Smooth muscle cell (in vitro differentiated cells): Measurements from ENCODE around the gene VEZT. TPM values are rescaled to one million over a fixed set of nuclear protein-coding genes. Genes with fewer than 3 reads are reported as not detected.

Source experiments
- DNase-seq: peaks from one replicate; lab custom pipeline; 2025; ENCODE audit not compliant: unreplicated experiment; lab: John Stamatoyannopoulos, UW
- H2AFZ ChIP-seq: fragments of 200-600 bp; sonication (generic); 2 replicates; pipeline ENCODE4 v1.6.0; 2016; ENCODE audit warnings: antibody characterized with exemption, low read depth, mild to moderate bottlenecking
- H3F3A ChIP-seq: fragments of 200-600 bp; sonication (generic); 2 replicates; pipeline ENCODE4 v1.6.0; 2017; ENCODE audit warnings: antibody characterized with exemption, low read depth
- H3K27ac ChIP-seq: fragments of 200-600 bp; sonication (generic); 2 replicates; pipeline ENCODE4 v1.5.1; 2016; ENCODE audit warnings: low read depth, mild to moderate bottlenecking
- H3K27me3 ChIP-seq: fragments of 200-600 bp; sonication (generic); 2 replicates; pipeline ENCODE4 v1.6.1; 2016; ENCODE audit warnings: low read depth, mild to moderate bottlenecking
- H3K36me3 ChIP-seq: fragments of 200-600 bp; sonication (generic); 2 replicates; pipeline ENCODE4 v1.5.1; 2016; ENCODE audit warnings: low read depth
- H3K4me1 ChIP-seq: fragments of 200-600 bp; sonication (generic); 2 replicates; pipeline ENCODE4 v1.5.1; 2016; ENCODE audit warnings: low read depth
- H3K4me2 ChIP-seq: fragments of 200-600 bp; sonication (generic); 2 replicates; pipeline ENCODE4 v1.6.0; 2016; ENCODE audit warnings: mild to moderate bottlenecking
- H3K4me3 ChIP-seq: fragments of 200-600 bp; sonication (generic); 2 replicates; pipeline ENCODE4 v1.5.1; 2016; ENCODE audit warnings: mild to moderate bottlenecking
- H3K79me2 ChIP-seq: fragments of 200-600 bp; sonication (generic); 2 replicates; pipeline ENCODE4 v1.6.0; 2016; ENCODE audit warnings: low read depth, mild to moderate bottlenecking
- H3K9ac ChIP-seq: fragments of 200-600 bp; sonication (generic); 2 replicates; pipeline ENCODE4 v1.6.0; 2016; ENCODE audit warnings: low read depth
- H3K9me3 ChIP-seq: fragments of 200-600 bp; sonication (generic); replicated peaks from 2 replicates; pipeline ENCODE4 v1.5.1; 2016; ENCODE audit warnings: low read depth
- H4K20me1 ChIP-seq: fragments of 200-600 bp; sonication (generic); 2 replicates; pipeline ENCODE4 v1.6.0; 2016; ENCODE audit warnings: low read depth
- WGBS: methylation state at CpG from one replicate; pipeline ENCODE4 v1.1.7; 2016; ENCODE audit warnings: low lambda C conversion rate; 5-methylcytosine and 5-hydroxymethylcytosine counted together
- polyA plus RNA-seq: library from polyadenylated mRNA; unstranded; fragments of >200 nt; fragmentation: Nextera tagmentation; extraction: Ambion mirVana; gene quantifications from 2 replicates; pipeline ENCODE4 v1.2.1, GENCODE V29; 2016
- total RNA-seq: library from RNA; depleted of rRNA; stranded (reverse); fragments of >200 nt; gene quantifications from 2 replicates; pipeline ENCODE4 v1.2.3, GENCODE V29; 2014
- TF ChIP-seq, protein P1 (sequence below): fragments of 200-600 bp; sonication (generic); IDR thresholded peaks from 2 replicates; pipeline ENCODE4 v1.5.1; 2017; ENCODE audit warnings: borderline replicate concordance, mild to moderate bottlenecking, antibody characterized with exemption; ENCODE audit not compliant: insufficient read depth, poor library complexity, severe bottlenecking

The VEZT gene
- total and polyA plus RNA-seq, 2 experiments from 2014 or later = 21.2 to 65.2 TPM

DNA sequence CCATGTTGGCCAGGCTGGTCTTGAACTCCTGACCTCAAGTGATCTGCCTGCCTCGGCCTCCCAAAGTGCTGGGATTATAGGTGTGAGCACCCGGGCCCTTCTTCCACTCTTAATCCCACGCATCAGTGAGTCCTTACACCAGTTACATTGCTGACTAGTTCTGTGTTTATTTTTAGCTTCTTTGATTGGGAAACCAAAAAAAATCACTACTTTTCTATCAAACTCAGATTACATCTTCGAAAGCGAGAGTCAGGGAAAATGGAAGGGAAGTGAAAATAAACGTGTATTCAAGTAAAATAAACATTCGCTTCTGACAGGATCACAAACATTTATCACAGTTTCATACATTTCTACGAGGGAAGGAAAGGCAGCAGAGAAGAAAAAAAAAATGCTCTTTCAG is 32.5 kb upstream of the VEZT start:
- H3F3A ChIP-seq = peaks cover 6% of the 10 kb centered on the region
- H3K36me3 ChIP-seq = no peaks in the 10 kb centered on the region
- H3K4me1 ChIP-seq = peaks cover 6% of the 10 kb centered on the region
- H3K79me2 ChIP-seq = peaks cover 5% of the 10 kb centered on the region
- WGBS = 76% methylated on average over 8 of the region's 8 CpGs
- no peak overlapping the region for H2AFZ ChIP-seq
- TF ChIP-seq, protein P1, sequence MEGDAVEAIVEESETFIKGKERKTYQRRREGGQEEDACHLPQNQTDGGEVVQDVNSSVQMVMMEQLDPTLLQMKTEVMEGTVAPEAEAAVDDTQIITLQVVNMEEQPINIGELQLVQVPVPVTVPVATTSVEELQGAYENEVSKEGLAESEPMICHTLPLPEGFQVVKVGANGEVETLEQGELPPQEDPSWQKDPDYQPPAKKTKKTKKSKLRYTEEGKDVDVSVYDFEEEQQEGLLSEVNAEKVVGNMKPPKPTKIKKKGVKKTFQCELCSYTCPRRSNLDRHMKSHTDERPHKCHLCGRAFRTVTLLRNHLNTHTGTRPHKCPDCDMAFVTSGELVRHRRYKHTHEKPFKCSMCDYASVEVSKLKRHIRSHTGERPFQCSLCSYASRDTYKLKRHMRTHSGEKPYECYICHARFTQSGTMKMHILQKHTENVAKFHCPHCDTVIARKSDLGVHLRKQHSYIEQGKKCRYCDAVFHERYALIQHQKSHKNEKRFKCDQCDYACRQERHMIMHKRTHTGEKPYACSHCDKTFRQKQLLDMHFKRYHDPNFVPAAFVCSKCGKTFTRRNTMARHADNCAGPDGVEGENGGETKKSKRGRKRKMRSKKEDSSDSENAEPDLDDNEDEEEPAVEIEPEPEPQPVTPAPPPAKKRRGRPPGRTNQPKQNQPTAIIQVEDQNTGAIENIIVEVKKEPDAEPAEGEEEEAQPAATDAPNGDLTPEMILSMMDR = no peak
- H3K27me3 ChIP-seq = no peaks in the 10 kb centered on the region
- DNase-seq = no peak
- no peak overlapping the region for H3K9ac ChIP-seq
- H3K9me3 ChIP-seq = no peaks in the 10 kb centered on the region
- no peak overlapping the region for H3K4me2 ChIP-seq
- no peak overlapping the region for H3K4me3 ChIP-seq
- no peak overlapping the region for H3K27ac ChIP-seq
- H4K20me1 ChIP-seq = no peaks in the 10 kb centered on the region

DNA sequence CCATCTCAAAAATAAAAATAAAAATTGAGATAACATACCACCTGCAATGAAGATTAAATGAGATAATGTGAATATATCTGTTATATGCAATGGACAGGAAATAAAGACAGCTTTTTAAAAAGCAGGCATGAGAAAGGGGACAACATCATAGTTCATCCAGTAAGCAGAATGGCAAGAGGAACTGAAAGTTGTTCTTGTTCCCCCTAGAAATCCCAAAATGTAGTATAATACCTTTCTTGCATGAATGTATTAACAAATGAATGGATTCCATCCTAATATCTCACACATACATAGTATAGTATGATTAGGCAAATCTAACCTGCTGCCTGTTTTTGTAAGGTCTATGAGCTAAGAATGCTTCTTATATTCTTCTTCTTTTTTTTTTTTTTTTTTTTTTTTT is 31.8 kb upstream of the VEZT start:
- Histone ChIP-seq H3K27ac (no peak overlapping the region), H3K79me2 (peaks cover 11% of the 10 kb centered on the region), H3K4me3 (no peak overlapping the region), H3K36me3 (no peaks in the 10 kb centered on the region), H3K4me2 (no peak overlapping the region), H3K27me3 (no peaks in the 10 kb centered on the region), H3F3A (peaks cover 6% of the 10 kb centered on the region), H4K20me1 (no peaks in the 10 kb centered on the region), H3K9me3 (no peaks in the 10 kb centered on the region), H2AFZ (no peak overlapping the region), H3K9ac (no peak overlapping the region), H3K4me1 (peaks cover 6% of the 10 kb centered on the region)
- DNase-seq = no peak
- TF ChIP-seq, protein P1 = no peak

DNA sequence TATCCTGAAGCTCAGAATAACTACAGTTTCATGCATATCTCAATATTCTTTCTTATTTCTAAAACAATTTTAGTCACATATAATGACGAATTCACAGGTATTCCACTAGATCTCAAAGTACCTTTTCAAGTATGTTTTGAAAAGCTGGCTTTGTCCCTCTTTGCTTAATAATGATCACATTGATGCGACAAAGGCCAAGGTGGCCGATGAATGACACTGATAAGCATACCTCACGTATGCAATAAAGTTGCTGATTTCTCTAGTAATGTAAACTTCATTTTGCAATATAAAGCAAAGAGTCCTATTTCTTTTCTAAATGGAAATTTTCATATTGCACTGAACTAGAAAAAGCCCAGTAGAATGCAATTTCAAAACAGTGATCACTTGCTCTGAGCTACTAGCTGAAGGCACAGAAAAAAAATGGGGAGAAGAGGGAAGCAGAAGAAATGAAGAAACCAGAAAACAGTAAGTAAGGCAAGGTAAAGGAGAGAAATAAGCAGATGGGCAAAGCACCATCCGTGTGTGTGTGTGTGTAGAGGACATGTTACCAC is 29.7 kb upstream of the VEZT start:
- no peaks in the 10 kb centered on the region for H4K20me1 ChIP-seq
- peak overlapping the region; percentile 49 for H3K27ac ChIP-seq
- TF ChIP-seq, protein P1 = no peak
- no peak overlapping the region for H2AFZ ChIP-seq
- no peak for DNase-seq
- peaks cover 14% of the 10 kb centered on the region for H3K79me2 ChIP-seq
- no peaks in the 10 kb centered on the region for H3K9me3 ChIP-seq
- peaks cover 6% of the 10 kb centered on the region for H3K4me1 ChIP-seq
- WGBS = 89% methylated on average over 5 of the region's 5 CpGs
- no peak overlapping the region for H3K9ac ChIP-seq
- no peak overlapping the region for H3K4me3 ChIP-seq
- H3K4me2 ChIP-seq = no peak overlapping the region
- peaks cover 6% of the 10 kb centered on the region for H3F3A ChIP-seq
- no peaks in the 10 kb centered on the region for H3K36me3 ChIP-seq
- H3K27me3 ChIP-seq = no peaks in the 10 kb centered on the region

DNA sequence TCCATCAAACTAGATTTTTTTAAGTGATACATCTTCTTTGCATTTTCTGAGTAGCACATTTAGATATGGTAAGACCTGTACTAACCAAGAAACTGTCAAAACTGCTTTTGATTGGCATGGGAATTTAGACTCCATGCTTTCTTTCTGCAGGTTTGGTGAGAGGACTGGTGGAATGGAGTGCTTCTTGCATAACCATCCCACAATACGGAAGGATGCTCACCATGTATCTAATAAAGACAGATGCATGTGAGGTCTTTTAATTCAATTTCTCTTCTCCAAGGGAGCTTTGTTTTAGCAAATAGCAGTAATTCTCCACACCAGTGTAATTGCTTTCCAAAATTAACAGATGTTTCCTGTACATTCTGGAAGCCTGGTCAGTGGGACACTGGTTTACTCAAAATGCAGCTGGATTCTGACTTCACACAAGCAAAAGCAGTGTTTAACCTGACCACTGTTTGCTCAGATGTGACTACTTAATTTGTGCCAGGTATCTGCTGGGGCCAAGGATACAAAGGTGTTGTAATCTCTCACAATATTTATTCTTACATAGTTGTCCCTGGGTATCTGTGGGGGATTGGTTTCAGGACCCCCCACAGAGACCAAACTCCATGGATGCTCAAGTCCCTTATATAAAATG is 26.4 kb upstream of the VEZT start:
- Histone ChIP-seq H3K4me3 (no peak overlapping the region), H3K79me2 (peaks cover 29% of the 10 kb centered on the region), H2AFZ (no peak overlapping the region), H3K9ac (no peak overlapping the region), H3K4me2 (no peak overlapping the region), H3K27ac (no peak overlapping the region), H3K9me3 (no peaks in the 10 kb centered on the region), H3F3A (peaks cover 6% of the 10 kb centered on the region), H3K27me3 (no peaks in the 10 kb centered on the region), H3K4me1 (peaks cover 6% of the 10 kb centered on the region), H4K20me1 (no peaks in the 10 kb centered on the region), H3K36me3 (no peaks in the 10 kb centered on the region)
- 90% methylated on average over 1 of the region's 1 CpG for WGBS
- TF ChIP-seq, protein P1 = no peak
- DNase-seq = no peak
